T47D (cell line): ENCODE results near the gene AKT3.

Experiments used
- DNase-seq, 2 experiments: peaks; one replicate each; pipeline versions ENCODE4 v3.0.0 to v3.0.0-alpha.2; 2011 to 2012; ENCODE audit warnings: low read depth in 1 of 2, low spot score in 1 of 2
- JUND ChIP-seq: IDR thresholded peaks from 2 replicates; pipeline ENCODE4 v1.6.1; 2012; ENCODE audit warnings: low read depth
- in situ Hi-C: cut with HindIII; loops from 2 replicates; pipeline ENCODE4 v1.10.0; 2016; ENCODE audit warnings: low sequenced_read_pairs, low pct_unique_long_range_greater_than_20kb

AKT3 gene

GRCh38 chr1:243754348-243754747 is 95.7 kb downstream of the AKT3 start:
- in situ Hi-C loops = no loop called here
- TF ChIP-seq JUND = no peak
- no peak for DNase-seq

DNA sequence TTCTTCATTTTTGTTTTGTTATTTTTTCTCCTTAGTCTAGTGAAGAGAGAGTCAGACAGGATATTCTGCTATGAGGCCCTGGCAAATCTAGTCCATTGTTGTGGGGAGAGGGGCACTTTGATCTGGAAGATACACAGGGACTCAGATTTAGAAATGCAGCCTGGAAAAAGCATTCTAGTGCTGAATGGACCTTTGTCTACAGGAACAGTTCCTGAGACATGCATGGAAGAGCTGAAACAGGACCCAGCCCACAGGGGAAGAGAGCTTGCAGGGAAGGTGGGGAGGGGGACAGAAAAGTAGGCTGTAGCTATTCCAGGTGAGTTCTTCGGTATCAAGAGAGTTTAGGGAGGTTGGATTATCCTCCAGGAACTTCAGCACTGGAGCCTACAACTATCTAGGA is 98.5 kb downstream of the AKT3 start:
- DNase-seq = no peak
- no peak for TF ChIP-seq JUND
- in situ Hi-C loops = no loop called here

GRCh38 chr1:243748706-243749283 is 101.2 kb downstream of the AKT3 start:
- peak; percentile 70 to 79 for DNase-seq
- no peak for TF ChIP-seq JUND
- in situ Hi-C loops = no loop called here

GRCh38 chr1:243748227-243748626 is 101.8 kb downstream of the AKT3 start:
- no peak for TF ChIP-seq JUND
- no peak for DNase-seq
- in situ Hi-C loops = no loop called here

DNA sequence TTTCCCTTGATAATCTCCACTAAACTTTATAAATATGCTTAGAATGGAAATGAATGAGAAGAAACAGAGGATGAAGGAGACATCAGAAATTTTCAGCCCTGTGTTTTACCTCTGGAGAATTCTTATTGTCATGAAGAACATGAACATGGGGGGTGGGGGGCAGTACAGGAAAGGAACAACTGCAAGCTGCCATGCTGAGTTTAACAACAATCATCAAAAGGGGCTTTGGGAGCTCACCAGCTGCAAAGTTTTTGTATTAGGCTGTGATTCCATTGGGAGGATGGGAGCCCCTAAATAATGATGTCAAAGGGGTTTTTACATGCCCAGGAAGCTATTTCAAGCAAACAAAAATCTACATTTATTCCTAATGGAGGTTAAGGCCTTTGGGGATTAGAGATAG is 103.3 kb downstream of the AKT3 start:
- DNase-seq = no peak
- in situ Hi-C loops = no loop called here
- no peak for TF ChIP-seq JUND

DNA sequence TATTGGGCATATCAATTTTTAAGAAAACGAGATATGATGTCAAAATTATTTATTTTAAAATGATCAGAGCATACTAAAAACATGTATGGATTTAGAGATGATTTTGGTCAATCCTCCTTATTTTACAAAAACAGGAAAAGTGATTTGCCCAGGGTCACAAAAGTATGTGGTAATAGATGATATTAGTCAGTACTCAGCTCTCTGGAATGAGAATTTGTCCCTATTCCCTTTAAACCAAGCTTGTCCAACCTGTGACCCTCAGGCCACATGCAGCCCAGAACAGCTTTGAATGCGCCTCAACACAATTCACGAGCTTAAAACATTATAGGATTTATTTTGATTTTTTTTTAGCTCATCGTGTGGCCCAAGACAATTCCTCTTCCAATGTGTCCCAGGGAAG is 104.7 kb downstream of the AKT3 start:
- no peak for TF ChIP-seq JUND
- DNase-seq = no peak
- in situ Hi-C loops = no loop called here

DNA sequence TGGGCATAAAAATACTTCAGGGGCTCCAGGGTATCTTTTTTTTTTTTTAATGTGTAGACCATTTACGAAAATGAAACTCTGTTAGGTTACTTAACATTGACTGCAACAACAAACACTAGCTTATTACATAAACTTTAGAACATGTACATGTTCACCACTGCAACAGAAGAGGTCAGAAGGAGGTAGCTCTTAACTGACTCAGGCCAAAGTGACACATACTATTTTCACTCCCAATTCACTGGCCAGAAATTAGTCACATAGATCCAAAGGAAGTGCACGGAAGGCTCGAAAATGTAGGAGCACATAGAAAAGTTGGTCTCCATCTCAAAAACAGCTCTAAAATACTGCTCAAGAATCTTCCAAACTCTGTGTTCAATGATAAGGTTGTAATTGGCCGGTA is 107.2 kb downstream of the AKT3 start:
- in situ Hi-C loops = no loop called here
- no peak for TF ChIP-seq JUND
- no peak for DNase-seq

DNA sequence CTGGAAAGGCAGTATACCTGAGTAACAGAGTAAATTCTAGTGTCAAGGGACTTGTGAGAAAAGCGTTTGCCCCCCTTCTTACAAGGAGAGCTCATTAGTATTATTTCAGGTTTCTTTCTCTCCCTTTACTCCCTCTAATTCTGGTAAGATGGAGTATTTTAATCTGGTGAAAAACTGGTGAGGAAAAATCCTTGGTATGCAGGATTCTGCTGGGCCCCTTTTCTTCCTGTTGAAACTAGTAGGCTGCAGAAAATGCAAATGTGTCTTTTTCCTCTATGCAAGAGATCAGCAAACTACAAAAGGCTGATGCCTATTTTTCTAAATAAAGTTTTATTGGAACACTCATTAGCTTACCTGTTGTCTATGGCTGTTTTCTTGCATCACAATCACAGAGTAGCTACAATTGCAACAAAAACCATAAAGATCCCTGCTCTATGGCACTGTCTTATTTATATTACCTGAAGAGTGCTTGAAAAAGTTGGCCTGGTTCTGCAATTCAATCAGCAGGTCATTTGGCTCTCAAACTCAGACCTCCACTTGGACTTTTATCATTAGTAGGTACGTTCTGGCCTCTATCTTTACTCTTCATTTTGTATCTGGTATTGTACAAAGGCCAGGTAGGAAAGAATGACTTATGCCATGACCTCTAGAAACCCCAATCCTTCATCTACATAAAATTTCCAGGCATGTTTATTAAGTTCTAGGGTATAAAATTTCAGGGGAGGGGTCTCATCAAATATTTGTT is 109.6 kb downstream of the AKT3 start:
- no peak for DNase-seq
- in situ Hi-C loops = no loop called here

DNA sequence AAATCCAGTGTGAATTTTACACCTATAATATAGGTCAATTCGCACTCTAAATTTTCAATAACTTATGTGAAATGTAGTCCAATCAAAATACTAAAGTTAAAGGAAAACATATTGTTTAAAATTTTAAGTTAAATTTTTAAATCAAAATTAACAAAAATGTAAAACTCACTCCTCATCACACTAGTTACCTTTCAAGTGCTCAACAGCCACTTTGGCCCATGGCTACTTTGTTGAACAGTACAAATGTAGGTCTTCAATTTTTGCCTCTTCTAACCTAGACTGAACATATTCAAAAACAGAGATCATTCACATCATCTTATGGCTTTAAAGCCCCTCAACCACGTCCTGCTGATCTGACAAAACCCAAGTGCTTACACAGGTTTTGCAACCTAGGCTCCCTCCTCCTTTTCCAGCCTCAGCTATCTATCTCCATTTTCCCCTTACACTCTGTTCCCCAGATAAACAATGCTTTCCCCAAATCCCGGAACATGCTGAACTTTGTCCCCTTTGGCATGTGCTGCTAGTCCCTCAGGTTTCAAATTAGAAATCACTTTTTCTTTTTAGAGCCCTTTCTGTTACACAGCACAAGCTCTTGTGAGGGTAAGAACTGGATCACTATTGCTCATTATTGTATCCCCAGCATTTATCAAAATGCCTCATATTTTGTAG is 110.6 kb downstream of the AKT3 start:
- TF ChIP-seq JUND = no peak
- no peak for DNase-seq
- in situ Hi-C loops = no loop called here

More for the DNA sequence above, 109.6 kb downstream of the AKT3 start:
- no peak for TF ChIP-seq JUND

- no peak for DNase-seq
- TF ChIP-seq JUND = no peak
- in situ Hi-C loops = no loop called here
Measured at GRCh38 chr1:243738020-243738419, 112.0 kb downstream of the AKT3 start.

DNA sequence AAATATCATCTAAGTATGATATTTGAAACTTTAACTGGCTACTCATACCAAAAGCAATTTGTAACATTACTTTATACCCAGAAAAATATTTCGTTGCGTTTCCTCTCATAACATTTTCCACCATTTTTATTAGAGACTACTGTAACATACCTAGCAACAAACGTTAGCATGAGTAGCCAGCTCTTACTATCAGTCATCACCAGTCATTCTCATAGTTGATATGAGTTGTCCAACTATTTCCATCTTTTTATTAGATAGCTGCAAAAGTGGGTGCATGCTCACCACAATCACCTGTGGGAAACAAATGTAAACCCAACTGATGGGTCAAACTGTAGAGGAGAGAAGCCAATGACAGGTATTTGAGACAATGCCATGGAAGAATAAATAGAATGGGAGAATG is 114.6 kb downstream of the AKT3 start:
- in situ Hi-C loops = no loop called here

DNA sequence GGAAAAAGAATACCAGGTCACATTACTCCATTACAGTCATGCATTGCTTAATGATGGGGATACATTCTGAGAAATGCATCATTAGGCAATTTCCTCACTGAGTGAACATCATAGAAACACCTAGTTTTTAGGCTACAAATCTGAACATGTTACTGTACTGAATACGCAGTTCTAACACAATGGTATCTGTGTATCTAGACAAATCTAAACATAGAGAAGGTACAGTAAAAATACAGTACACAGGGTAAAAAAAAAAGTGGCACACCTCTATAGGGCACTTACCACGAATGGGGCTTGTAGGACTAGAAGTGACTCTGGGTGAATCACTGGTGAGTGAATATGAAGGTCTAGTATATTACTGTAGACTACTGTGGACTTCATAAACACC is 115.7 kb downstream of the AKT3 start:
- in situ Hi-C loops = no loop called here
- no peak for DNase-seq
- TF ChIP-seq JUND = no peak

More for the DNA sequence above, 114.6 kb downstream of the AKT3 start:
- TF ChIP-seq JUND = no peak
- DNase-seq = no peak

- in situ Hi-C loops = no loop called here
- TF ChIP-seq JUND = no peak
- no peak for DNase-seq
Measured at GRCh38 chr1:243733670-243734307, 116.3 kb downstream of the AKT3 start.
